Testis (tissue), 2 donors: ENCODE measurements around the gene ST3GAL6.

Experiments used
- POLR2A ChIP-seq: fragments of 450-650 bp; IDR thresholded peaks from one replicate; pipeline ENCODE4 v1.6.1; 2017; ENCODE audit warnings: antibody characterized with exemption, mild to moderate bottlenecking, moderate library complexity
- TF ChIP-seq, protein P1 (sequence below), 3 experiments: fragments of 450-650 bp in 2 of 3; fragments of 200-600 bp in 1 of 3; sonication (generic) in 1 of 3; IDR thresholded peaks; one replicate each; pipeline ENCODE4 v1.5.1; 2016 to 2019; ENCODE audit warnings: antibody characterized with exemption in 3 of 3, mild to moderate bottlenecking in 2 of 3, moderate library complexity in 1 of 3

GRCh38 chr3:98717584-98717983 is 45.6 kb upstream of the ST3GAL6 start:
- TF ChIP-seq, protein P1, sequence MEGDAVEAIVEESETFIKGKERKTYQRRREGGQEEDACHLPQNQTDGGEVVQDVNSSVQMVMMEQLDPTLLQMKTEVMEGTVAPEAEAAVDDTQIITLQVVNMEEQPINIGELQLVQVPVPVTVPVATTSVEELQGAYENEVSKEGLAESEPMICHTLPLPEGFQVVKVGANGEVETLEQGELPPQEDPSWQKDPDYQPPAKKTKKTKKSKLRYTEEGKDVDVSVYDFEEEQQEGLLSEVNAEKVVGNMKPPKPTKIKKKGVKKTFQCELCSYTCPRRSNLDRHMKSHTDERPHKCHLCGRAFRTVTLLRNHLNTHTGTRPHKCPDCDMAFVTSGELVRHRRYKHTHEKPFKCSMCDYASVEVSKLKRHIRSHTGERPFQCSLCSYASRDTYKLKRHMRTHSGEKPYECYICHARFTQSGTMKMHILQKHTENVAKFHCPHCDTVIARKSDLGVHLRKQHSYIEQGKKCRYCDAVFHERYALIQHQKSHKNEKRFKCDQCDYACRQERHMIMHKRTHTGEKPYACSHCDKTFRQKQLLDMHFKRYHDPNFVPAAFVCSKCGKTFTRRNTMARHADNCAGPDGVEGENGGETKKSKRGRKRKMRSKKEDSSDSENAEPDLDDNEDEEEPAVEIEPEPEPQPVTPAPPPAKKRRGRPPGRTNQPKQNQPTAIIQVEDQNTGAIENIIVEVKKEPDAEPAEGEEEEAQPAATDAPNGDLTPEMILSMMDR (IDR thresholded peaks at IDR 0.05), result no peak
- TF ChIP-seq POLR2A, result no peak
